Endothelial cell of umbilical vein (primary cell): Measurements from ENCODE around the gene PCDHB2. TPM values are rescaled to one million over a fixed set of nuclear protein-coding genes. Genes with fewer than 3 reads are reported as not detected.

Source experiments
- polyA plus RNA-seq, 4 experiments: library from polyadenylated mRNA; depleted of rRNA in 3 of 4; stranded (reverse) in 3 of 4; unstranded in 1 of 4; fragments of >200 nt; gene quantifications; 2 replicates each; pipeline versions ENCODE4 v1.2.1 to v1.2.3, GENCODE V29; 2011 to 2012; ENCODE audit warnings: missing spikeins in 1 of 4
- total RNA-seq: library from RNA; stranded (reverse); gene quantifications from 2 replicates; pipeline ENCODE4 v1.2.3, GENCODE V29; 2021

Gene PCDHB2
- total and polyA plus RNA-seq, 2 donors (not counting 3 experiments of a cell fraction or from before 2014, with no cell fraction given): 0.40 to 0.58 TPM

Other genes with a start within 250 kb of the PCDHB2 start
- gene PCDHA9, start 246.2 kb upstream of the PCDHB2 start, total RNA-seq: not detected in 2 replicates
- 0.03 TPM in 1 of 2 replicates, not detected in the other for gene PCDHA9, start 246.2 kb upstream of the PCDHB2 start, polyA plus RNA-seq
- 0.07 and 0.18 TPM in 2 replicates for gene PCDHA10, start 238.7 kb upstream of the PCDHB2 start, total RNA-seq
- 0.11 and 0.13 TPM in 2 replicates for gene PCDHA10, start 238.7 kb upstream of the PCDHB2 start, polyA plus RNA-seq
- 0.12 TPM in 1 of 2 replicates, not detected in the other for gene PCDHA11, start 225.7 kb upstream of the PCDHB2 start, total RNA-seq
- gene PCDHA11, start 225.7 kb upstream of the PCDHB2 start, polyA plus RNA-seq: 0.03 TPM in 1 of 2 replicates, not detected in the other
- gene PCDHA12, start 219.3 kb upstream of the PCDHB2 start, total RNA-seq: not detected in 2 replicates
- gene PCDHA12, start 219.3 kb upstream of the PCDHB2 start, polyA plus RNA-seq: 0.03 TPM in 1 of 2 replicates, not detected in the other
- not detected in 2 replicates for gene PCDHA13, start 212.5 kb upstream of the PCDHB2 start, total RNA-seq
- not detected in 2 replicates for gene PCDHA13, start 212.5 kb upstream of the PCDHB2 start, polyA plus RNA-seq
- not detected in 2 replicates for gene PCDHAC1, start 168.3 kb upstream of the PCDHB2 start, total RNA-seq
- gene PCDHAC1, start 168.3 kb upstream of the PCDHB2 start, polyA plus RNA-seq: not detected in 2 replicates
- gene PCDHAC2, start 128.1 kb upstream of the PCDHB2 start, total RNA-seq: 0.90 and 1.00 TPM in 2 replicates
- 0.97 and 1.2 TPM in 2 replicates for gene PCDHAC2, start 128.1 kb upstream of the PCDHB2 start, polyA plus RNA-seq
- gene PCDHB1, start 43.2 kb upstream of the PCDHB2 start, total RNA-seq: not detected in 2 replicates
- gene PCDHB1, start 43.2 kb upstream of the PCDHB2 start, polyA plus RNA-seq: not detected in 2 replicates
- not detected in 2 replicates for gene PCDHB3, start 5.9 kb downstream of the PCDHB2 start, total RNA-seq
- 0.11 and 0.22 TPM in 2 replicates for gene PCDHB3, start 5.9 kb downstream of the PCDHB2 start, polyA plus RNA-seq
- gene PCDHB4, start 27.2 kb downstream of the PCDHB2 start, total RNA-seq: 0.21 TPM in 1 of 2 replicates, not detected in the other
- 0.10 and 0.11 TPM in 2 replicates for gene PCDHB4, start 27.2 kb downstream of the PCDHB2 start, polyA plus RNA-seq
- 0.27 and 0.28 TPM in 2 replicates for gene PCDHB5, start 40.6 kb downstream of the PCDHB2 start, total RNA-seq
- 0.49 and 0.80 TPM in 2 replicates for gene PCDHB5, start 40.6 kb downstream of the PCDHB2 start, polyA plus RNA-seq
- gene PCDHB6, start 55.4 kb downstream of the PCDHB2 start, total RNA-seq: not detected in 2 replicates
- 0.03 and 0.04 TPM in 2 replicates for gene PCDHB6, start 55.4 kb downstream of the PCDHB2 start, polyA plus RNA-seq
- 0.27 and 0.48 TPM in 2 replicates for gene PCDHB7, start 78.0 kb downstream of the PCDHB2 start, total RNA-seq
- gene PCDHB7, start 78.0 kb downstream of the PCDHB2 start, polyA plus RNA-seq: 0.54 and 0.57 TPM in 2 replicates
- 0.53 TPM in 1 of 2 replicates, not detected in the other for gene PCDHB8, start 83.2 kb downstream of the PCDHB2 start, total RNA-seq
- 0.11 and 0.25 TPM in 2 replicates for gene PCDHB8, start 83.2 kb downstream of the PCDHB2 start, polyA plus RNA-seq
- 0.12 and 0.22 TPM in 2 replicates for gene PCDHB16, start 87.8 kb downstream of the PCDHB2 start, total RNA-seq
- gene PCDHB16, start 87.8 kb downstream of the PCDHB2 start, polyA plus RNA-seq: 0.18 and 0.33 TPM in 2 replicates
- gene PCDHB9, start 92.5 kb downstream of the PCDHB2 start, total RNA-seq: 0.16 and 0.20 TPM in 2 replicates
- 0.14 and 0.29 TPM in 2 replicates for gene PCDHB9, start 92.5 kb downstream of the PCDHB2 start, polyA plus RNA-seq
- 0.62 and 0.81 TPM in 2 replicates for gene PCDHB10, start 97.7 kb downstream of the PCDHB2 start, total RNA-seq
- 0.51 and 0.68 TPM in 2 replicates for gene PCDHB10, start 97.7 kb downstream of the PCDHB2 start, polyA plus RNA-seq
- gene PCDHB11, start 105.0 kb downstream of the PCDHB2 start, total RNA-seq: 0.16 and 0.18 TPM in 2 replicates
- 0.11 and 0.13 TPM in 2 replicates for gene PCDHB11, start 105.0 kb downstream of the PCDHB2 start, polyA plus RNA-seq
- gene PCDHB12, start 114.1 kb downstream of the PCDHB2 start, total RNA-seq: 0.18 and 0.20 TPM in 2 replicates
- gene PCDHB12, start 114.1 kb downstream of the PCDHB2 start, polyA plus RNA-seq: 0.36 and 0.41 TPM in 2 replicates
- 0.65 and 0.77 TPM in 2 replicates for gene PCDHB13, start 119.3 kb downstream of the PCDHB2 start, total RNA-seq
- 0.57 and 0.64 TPM in 2 replicates for gene PCDHB13, start 119.3 kb downstream of the PCDHB2 start, polyA plus RNA-seq
- 0.55 and 1.0 TPM in 2 replicates for gene PCDHB14, start 128.7 kb downstream of the PCDHB2 start, total RNA-seq
- gene PCDHB14, start 128.7 kb downstream of the PCDHB2 start, polyA plus RNA-seq: 0.72 and 0.73 TPM in 2 replicates
- gene PCDHB15, start 150.8 kb downstream of the PCDHB2 start, total RNA-seq: 0.55 and 0.69 TPM in 2 replicates
- gene PCDHB15, start 150.8 kb downstream of the PCDHB2 start, polyA plus RNA-seq: 0.51 and 0.55 TPM in 2 replicates
- 0.39 and 0.46 TPM in 2 replicates for gene SLC25A2, start 209.4 kb downstream of the PCDHB2 start, total RNA-seq
- gene SLC25A2, start 209.4 kb downstream of the PCDHB2 start, polyA plus RNA-seq: not detected in 2 replicates
- gene TAF7, start 226.2 kb downstream of the PCDHB2 start, total RNA-seq: 55.0 and 62.0 TPM in 2 replicates
- gene TAF7, start 226.2 kb downstream of the PCDHB2 start, polyA plus RNA-seq: 14.2 and 21.8 TPM in 2 replicates
- gene PCDHGA1, start 235.9 kb downstream of the PCDHB2 start, total RNA-seq: 0.22 and 0.30 TPM in 2 replicates
- gene PCDHGA1, start 235.9 kb downstream of the PCDHB2 start, polyA plus RNA-seq: 0.44 and 0.45 TPM in 2 replicates
- 0.58 and 1.2 TPM in 2 replicates for gene PCDHGA2, start 244.1 kb downstream of the PCDHB2 start, total RNA-seq
- 1.9 and 2.0 TPM in 2 replicates for gene PCDHGA2, start 244.1 kb downstream of the PCDHB2 start, polyA plus RNA-seq
- 1.1 and 1.2 TPM in 2 replicates for gene PCDHGA3, start 249.2 kb downstream of the PCDHB2 start, total RNA-seq
- 0.88 and 1.2 TPM in 2 replicates for gene PCDHGA3, start 249.2 kb downstream of the PCDHB2 start, polyA plus RNA-seq